HG03460 (cell line): ENCODE data around the gene FXN.

Experiments
- ATAC-seq: cut with Tn5 transposase; IDR thresholded peaks from one replicate; pipeline ENCODE4 v1.9.1; 2021; ENCODE audit not compliant: unreplicated experiment

FXN gene

DNA sequence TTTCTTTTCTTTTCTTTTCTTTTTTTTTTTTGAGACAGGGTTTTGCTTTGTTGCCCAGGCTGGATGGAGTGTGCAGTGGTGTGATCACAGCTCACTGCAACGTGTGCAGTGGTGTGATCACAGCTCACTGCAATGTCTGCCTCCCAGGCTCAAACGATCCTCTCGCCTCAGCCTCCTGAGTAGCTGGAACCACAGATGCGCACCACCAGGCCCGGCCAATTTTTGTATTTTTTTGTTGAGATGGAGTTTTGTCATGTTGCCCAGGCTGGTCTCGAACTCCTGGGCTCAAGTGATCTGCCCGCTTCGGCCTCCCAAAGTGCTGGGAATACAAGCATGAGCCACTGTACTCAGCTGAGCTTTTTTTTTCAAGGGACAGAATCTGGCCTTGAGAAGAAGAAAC is 101.8 kb downstream of the FXN start:
- no peak for ATAC-seq

DNA sequence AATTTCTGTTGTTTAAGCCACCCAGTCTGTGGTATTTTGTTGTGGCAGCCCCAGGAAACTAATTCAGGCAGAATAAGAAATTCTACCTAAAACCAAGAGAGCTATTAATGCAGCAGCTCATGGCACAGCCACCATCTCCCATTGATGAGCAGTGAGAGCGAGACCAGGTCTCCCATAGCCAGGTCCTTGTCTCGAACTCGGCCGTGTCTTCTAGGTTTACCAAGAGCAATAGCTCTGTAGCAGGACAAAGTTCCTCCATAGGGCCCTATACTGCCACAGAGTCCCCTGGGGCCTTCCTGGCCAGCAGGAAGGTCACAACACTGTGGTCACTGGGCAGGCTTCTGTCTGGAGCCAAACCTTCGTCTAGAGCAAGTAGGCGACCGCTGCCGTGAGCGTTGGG is 104.0 kb downstream of the FXN start:
- ATAC-seq: no peak

DNA sequence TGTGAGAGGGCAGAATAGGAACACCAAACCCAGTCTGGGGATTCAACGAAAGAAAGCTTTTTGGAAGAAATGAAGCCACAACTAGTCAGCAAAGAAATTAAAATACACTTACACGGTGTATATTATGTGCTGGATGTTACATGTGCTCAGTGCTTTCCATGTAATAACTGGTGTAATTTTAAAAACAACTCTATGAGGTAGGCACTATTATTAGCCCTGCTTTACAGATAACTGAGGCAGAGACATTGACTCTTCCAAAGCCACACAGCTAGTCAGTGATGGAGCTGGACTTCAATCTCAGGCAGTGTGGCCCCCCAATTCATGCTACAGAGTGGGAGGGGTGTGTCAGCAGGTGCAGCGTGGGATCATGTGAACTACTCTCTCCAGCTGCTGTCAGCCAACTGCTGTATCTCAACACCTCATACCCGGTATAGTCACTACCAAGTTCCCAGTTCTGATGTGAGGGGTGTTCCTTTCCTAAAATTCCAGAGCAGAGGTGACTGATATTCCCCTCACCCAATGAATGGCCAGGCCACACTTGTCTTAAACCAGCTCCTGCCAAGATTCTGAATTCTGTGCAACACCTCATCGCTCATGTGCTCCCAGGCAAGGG is 104.7 kb downstream of the FXN start:
- no peak for ATAC-seq

DNA sequence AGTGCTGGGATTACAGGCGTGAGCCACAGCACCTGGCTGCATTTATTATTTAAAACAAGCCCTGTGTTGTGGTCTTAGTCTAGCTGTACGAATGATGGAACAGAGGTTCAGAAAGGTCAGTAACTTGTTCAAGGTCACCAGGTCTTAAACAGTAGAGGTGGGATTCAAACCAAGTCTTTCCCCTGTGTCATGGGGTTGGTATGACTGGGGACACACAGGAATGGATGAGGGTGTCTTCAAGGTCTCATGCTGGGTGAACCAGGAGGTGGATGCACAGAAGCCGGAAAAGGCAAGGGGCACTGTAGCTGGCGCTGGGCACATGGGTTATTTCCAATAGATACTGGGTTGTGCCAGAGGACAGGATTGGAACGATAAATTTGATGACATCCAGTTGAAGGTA is 106.3 kb downstream of the FXN start:
- ATAC-seq: no peak

- ATAC-seq: no peak
Observed at GRCh38 chr9:69143291-69143690, 107.7 kb downstream of the FXN start.

GRCh38 chr9:69145144-69145715 is 109.7 kb downstream of the FXN start:
- ATAC-seq: no peak

DNA sequence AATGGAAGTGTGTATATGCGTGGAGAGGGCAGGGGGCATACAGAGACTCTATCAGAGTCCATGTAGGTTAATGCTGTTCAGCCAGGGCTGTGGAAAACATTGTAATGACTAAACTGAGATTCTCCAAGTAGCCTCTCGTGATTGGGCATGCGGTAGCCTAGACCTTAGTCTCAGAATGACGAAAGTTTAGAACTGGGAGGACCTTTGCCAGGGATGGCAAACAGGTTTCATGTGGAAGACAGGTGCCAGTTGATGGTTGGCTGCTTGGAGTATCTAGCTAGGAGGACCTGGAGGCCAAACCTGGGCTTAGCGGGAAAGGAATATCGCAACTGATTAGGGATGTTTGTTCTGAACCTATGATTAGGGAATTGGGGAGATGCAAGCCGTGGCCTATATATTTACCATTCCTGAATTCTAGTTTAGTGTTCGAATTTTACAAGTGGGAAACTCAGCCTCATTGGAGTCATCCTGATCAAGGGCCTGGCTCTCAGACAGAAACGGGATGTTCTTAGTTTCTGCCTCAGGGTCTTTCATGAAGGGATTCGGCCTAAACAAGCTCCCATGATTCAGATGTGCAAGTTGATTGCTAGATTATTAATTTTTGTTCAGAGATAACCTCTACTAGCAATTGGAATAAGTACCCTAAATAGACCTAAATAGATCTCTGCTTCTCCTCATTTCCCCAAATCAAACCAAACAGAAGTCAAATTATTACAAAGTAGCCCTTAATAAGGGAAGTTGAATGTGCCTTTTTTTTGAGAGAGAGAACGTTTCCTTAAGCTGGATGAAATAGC is 111.7 kb downstream of the FXN start:
- ATAC-seq: no peak

- ATAC-seq: no peak
Observed at GRCh38 chr9:69149321-69149807, 113.8 kb downstream of the FXN start.
